HepG2 (cell line): Measurements from ENCODE around the gene GALR2. TPM values are rescaled to one million over a fixed set of nuclear protein-coding genes. Genes with fewer than 3 reads are reported as not detected.

Experiments
- RCOR2 ChIP-seq: IDR thresholded peaks from 2 replicates; pipeline ENCODE4 v1.6.1; 2016; ENCODE audit warnings: missing biosample characterization, missing genetic modification reagents
- ZNF232 ChIP-seq: sonication (generic); formaldehyde crosslinking; IDR thresholded peaks from 2 replicates; pipeline ENCODE4 v1.4.0; 2020; ENCODE audit warnings: missing genetic modification reagents, borderline replicate concordance
- polyA plus RNA-seq, 8 experiments: library from polyadenylated mRNA; depleted of rRNA in 3 of 8; stranded (reverse) in 7 of 8; unstranded in 1 of 8; fragments of >200 nt; fragmentation: Illumina TruSeq in 4 of 8; extraction: Trizol in 4 of 8; gene quantifications; 2 replicates each; pipeline versions ENCODE4 v1.2.1 to v1.2.3, GENCODE V29; 2011 to 2016; ENCODE audit warnings: low read depth in 4 of 8, missing spikeins in 1 of 8, mixed read lengths in 1 of 8; ENCODE audit not compliant: insufficient read depth in 1 of 8
- total RNA-seq, 5 experiments: library from RNA; depleted of rRNA; stranded (reverse); fragments of >200 nt; fragmentation: Illumina TruSeq; extraction: Trizol; gene quantifications; 2 replicates each; pipeline ENCODE4 v1.2.3, GENCODE V29; 2016; ENCODE audit warnings: low read depth in 1 of 5
- TF ChIP-seq, protein P1 (sequence below), 2 experiments: sonication (generic) in 1 of 2; formaldehyde crosslinking in 1 of 2; IDR thresholded peaks; 2 replicates each; pipeline versions ENCODE4 v1.4.0 to v1.6.1; 2016 to 2020; ENCODE audit warnings: borderline replicate concordance in 1 of 2, low read depth in 1 of 2, mild to moderate bottlenecking in 1 of 2, missing genetic modification reagents in 1 of 2
- TF ChIP-seq, protein P2 (sequence below): sonication (generic); formaldehyde crosslinking; IDR thresholded peaks from 2 replicates; pipeline ENCODE4; 2020; ENCODE audit warnings: missing genetic modification reagents, mild to moderate bottlenecking, borderline replicate concordance
- TF ChIP-seq, protein P3 (sequence below): sonication (generic); formaldehyde crosslinking; IDR thresholded peaks from 2 replicates; pipeline ENCODE4 v1.4.0; 2020; ENCODE audit warnings: missing genetic modification reagents

The GALR2 gene
- total and polyA plus RNA-seq, 2 of the 13 experiments (the other 11 are each of a cell fraction or from before 2014, with no cell fraction given), result 0.48 to 0.58 TPM

DNA sequence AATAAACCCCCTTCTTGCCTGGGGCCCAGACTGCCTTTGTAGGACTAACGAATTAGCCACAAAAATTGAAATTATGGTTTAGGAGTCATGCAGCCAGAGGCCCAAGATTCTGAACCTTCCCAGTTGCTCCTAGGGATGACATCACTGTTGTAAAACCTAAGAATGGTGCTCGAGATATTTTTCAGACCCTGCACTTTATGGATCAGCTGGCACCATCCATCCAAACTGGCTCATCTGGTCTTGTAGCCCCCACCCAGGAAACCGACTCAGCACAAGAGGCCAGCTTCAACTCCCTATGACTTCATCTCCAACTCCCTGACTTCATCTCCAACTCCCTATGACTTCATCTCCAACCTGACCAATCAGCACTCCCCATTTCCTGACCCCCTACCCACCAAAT is 36.5 kb upstream of the GALR2 start (continued):
- TF ChIP-seq, protein P1, sequence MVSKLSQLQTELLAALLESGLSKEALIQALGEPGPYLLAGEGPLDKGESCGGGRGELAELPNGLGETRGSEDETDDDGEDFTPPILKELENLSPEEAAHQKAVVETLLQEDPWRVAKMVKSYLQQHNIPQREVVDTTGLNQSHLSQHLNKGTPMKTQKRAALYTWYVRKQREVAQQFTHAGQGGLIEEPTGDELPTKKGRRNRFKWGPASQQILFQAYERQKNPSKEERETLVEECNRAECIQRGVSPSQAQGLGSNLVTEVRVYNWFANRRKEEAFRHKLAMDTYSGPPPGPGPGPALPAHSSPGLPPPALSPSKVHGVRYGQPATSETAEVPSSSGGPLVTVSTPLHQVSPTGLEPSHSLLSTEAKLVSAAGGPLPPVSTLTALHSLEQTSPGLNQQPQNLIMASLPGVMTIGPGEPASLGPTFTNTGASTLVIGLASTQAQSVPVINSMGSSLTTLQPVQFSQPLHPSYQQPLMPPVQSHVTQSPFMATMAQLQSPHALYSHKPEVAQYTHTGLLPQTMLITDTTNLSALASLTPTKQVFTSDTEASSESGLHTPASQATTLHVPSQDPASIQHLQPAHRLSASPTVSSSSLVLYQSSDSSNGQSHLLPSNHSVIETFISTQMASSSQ (IDR thresholded peaks at IDR 0.05; ENCODE audit: low read depth), result no peak
- TF ChIP-seq, protein P1 (CRISPR knock-in tag; IDR thresholded peaks at IDR 0.05; ENCODE audit: borderline replicate concordance), result no peak
- TF ChIP-seq RCOR2 (CRISPR knock-in tag) (no peak), ZNF232 (CRISPR knock-in tag) (no peak)
- TF ChIP-seq, protein P2, sequence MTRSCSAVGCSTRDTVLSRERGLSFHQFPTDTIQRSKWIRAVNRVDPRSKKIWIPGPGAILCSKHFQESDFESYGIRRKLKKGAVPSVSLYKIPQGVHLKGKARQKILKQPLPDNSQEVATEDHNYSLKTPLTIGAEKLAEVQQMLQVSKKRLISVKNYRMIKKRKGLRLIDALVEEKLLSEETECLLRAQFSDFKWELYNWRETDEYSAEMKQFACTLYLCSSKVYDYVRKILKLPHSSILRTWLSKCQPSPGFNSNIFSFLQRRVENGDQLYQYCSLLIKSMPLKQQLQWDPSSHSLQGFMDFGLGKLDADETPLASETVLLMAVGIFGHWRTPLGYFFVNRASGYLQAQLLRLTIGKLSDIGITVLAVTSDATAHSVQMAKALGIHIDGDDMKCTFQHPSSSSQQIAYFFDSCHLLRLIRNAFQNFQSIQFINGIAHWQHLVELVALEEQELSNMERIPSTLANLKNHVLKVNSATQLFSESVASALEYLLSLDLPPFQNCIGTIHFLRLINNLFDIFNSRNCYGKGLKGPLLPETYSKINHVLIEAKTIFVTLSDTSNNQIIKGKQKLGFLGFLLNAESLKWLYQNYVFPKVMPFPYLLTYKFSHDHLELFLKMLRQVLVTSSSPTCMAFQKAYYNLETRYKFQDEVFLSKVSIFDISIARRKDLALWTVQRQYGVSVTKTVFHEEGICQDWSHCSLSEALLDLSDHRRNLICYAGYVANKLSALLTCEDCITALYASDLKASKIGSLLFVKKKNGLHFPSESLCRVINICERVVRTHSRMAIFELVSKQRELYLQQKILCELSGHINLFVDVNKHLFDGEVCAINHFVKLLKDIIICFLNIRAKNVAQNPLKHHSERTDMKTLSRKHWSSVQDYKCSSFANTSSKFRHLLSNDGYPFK (CRISPR knock-in tag), result no peak
- TF ChIP-seq, protein P3, sequence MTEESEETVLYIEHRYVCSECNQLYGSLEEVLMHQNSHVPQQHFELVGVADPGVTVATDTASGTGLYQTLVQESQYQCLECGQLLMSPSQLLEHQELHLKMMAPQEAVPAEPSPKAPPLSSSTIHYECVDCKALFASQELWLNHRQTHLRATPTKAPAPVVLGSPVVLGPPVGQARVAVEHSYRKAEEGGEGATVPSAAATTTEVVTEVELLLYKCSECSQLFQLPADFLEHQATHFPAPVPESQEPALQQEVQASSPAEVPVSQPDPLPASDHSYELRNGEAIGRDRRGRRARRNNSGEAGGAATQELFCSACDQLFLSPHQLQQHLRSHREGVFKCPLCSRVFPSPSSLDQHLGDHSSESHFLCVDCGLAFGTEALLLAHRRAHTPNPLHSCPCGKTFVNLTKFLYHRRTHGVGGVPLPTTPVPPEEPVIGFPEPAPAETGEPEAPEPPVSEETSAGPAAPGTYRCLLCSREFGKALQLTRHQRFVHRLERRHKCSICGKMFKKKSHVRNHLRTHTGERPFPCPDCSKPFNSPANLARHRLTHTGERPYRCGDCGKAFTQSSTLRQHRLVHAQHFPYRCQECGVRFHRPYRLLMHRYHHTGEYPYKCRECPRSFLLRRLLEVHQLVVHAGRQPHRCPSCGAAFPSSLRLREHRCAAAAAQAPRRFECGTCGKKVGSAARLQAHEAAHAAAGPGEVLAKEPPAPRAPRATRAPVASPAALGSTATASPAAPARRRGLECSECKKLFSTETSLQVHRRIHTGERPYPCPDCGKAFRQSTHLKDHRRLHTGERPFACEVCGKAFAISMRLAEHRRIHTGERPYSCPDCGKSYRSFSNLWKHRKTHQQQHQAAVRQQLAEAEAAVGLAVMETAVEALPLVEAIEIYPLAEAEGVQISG (CRISPR knock-in tag), result no peak
